Glutamatergic neuron (in vitro differentiated cells): ENCODE measurements around the gene PTGIS. TPM values are rescaled to one million over a fixed set of nuclear protein-coding genes. Genes with fewer than 3 reads are reported as not detected.
A peak's percentile ranks its signal among the peaks of the same experiment; 100 is the strongest.

ENCODE experiments used
- DNase-seq: peaks from one replicate; pipeline ENCODE4 v3.0.0; 2022
- H3K27ac Mint-ChIP-seq: one replicate; pipeline ENCODE4 v1.8.0; 2020; ENCODE audit warnings: mild to moderate bottlenecking, mixed read lengths, inconsistent platforms; ENCODE audit not compliant: unreplicated experiment
- H3K27me3 Mint-ChIP-seq: one replicate; pipeline ENCODE4 v1.8.0; 2020; ENCODE audit warnings: mild to moderate bottlenecking, moderate library complexity, mixed read lengths, inconsistent platforms; ENCODE audit not compliant: unreplicated experiment
- H3K36me3 Mint-ChIP-seq: one replicate; pipeline ENCODE4 v1.8.0; 2020; ENCODE audit warnings: mild to moderate bottlenecking, mixed read lengths, inconsistent platforms; ENCODE audit not compliant: unreplicated experiment
- H3K4me1 Mint-ChIP-seq: one replicate; pipeline ENCODE4 v1.8.0; 2020; ENCODE audit warnings: mild to moderate bottlenecking, low read depth, mixed read lengths, inconsistent platforms; ENCODE audit not compliant: unreplicated experiment
- H3K4me3 Mint-ChIP-seq: one replicate; pipeline ENCODE4 v1.8.0; 2020; ENCODE audit warnings: mild to moderate bottlenecking, mixed read lengths, inconsistent platforms; ENCODE audit not compliant: unreplicated experiment
- H3K9me3 Mint-ChIP-seq: one replicate; pipeline ENCODE4 v1.8.0; 2020; ENCODE audit warnings: mild to moderate bottlenecking, moderate library complexity, mixed read lengths, inconsistent platforms; ENCODE audit not compliant: unreplicated experiment
- CTCF ChIP-seq: fragments of 200-600 bp; sonication (generic); IDR thresholded peaks from one replicate; pipeline ENCODE4 v1.5.0; 2021; ENCODE audit not compliant: partially characterized antibody, unreplicated experiment
- total RNA-seq: library from RNA; stranded (reverse); fragmentation: NEBNext Ultra II Directional; extraction: Animal tissue kit (Norgen Biotek cat#: 25700); gene quantifications from one replicate; pipeline ENCODE4 v1.2.1, GENCODE V29; 2021; ENCODE audit not compliant: unreplicated experiment

PTGIS gene
- total RNA-seq, 1 donor from 2014 or later: 0.12 TPM

GRCh38 chr20:49585585-49586245, 17.8 kb upstream of the PTGIS start:
- Mint-ChIP-seq H3K4me3 (no peak overlapping the region), H3K4me1 (peaks cover 11% of the 10 kb centered on the region), H3K27me3 (peaks cover 16% of the 10 kb centered on the region), H3K27ac (no peak overlapping the region), H3K36me3 (no peaks in the 10 kb centered on the region), H3K9me3 (peaks cover 3% of the 10 kb centered on the region)
- no peak for DNase-seq
- TF ChIP-seq CTCF: no peak

GRCh38 chr20:49584418-49585382, 16.8 kb upstream of the PTGIS start:
- peaks cover 16% of the 10 kb centered on the region for H3K27me3 Mint-ChIP-seq
- DNase-seq: no peak
- H3K36me3 Mint-ChIP-seq: no peaks in the 10 kb centered on the region
- no peak overlapping the region for H3K27ac Mint-ChIP-seq
- H3K4me3 Mint-ChIP-seq: no peak overlapping the region
- H3K9me3 Mint-ChIP-seq: peaks cover 3% of the 10 kb centered on the region
- peaks cover 11% of the 10 kb centered on the region for H3K4me1 Mint-ChIP-seq
- TF ChIP-seq CTCF: no peak

GRCh38 chr20:49583669-49584417, 15.9 kb upstream of the PTGIS start:
- Mint-ChIP-seq H3K36me3 (no peaks in the 10 kb centered on the region), H3K4me3 (no peak overlapping the region), H3K27ac (peak overlapping the region; percentile 75), H3K4me1 (peaks cover 11% of the 10 kb centered on the region), H3K27me3 (peaks cover 15% of the 10 kb centered on the region), H3K9me3 (peaks cover 3% of the 10 kb centered on the region)
- DNase-seq: peak; percentile 40
- no peak for TF ChIP-seq CTCF

GRCh38 chr20:49583343-49583668, 15.4 kb upstream of the PTGIS start:
- Mint-ChIP-seq H3K4me3 (no peak overlapping the region), H3K9me3 (peaks cover 3% of the 10 kb centered on the region), H3K4me1 (peaks cover 11% of the 10 kb centered on the region), H3K36me3 (no peaks in the 10 kb centered on the region), H3K27ac (peak overlapping the region; percentile 75), H3K27me3 (peaks cover 14% of the 10 kb centered on the region)
- TF ChIP-seq CTCF: no peak
- no peak for DNase-seq
